ENCODE data around the gene TTC21B.

GRCh38 chr2:165897074-165897473 lies 56.5 kb downstream of the TTC21B start:
- TF ChIP-seq CTCF (IDR thresholded peaks at IDR 0.05; ENCODE audit: low read length) (no peak), EZH2 (IDR thresholded peaks at IDR 0.05; ENCODE audit: borderline replicate concordance, low read length) (no peak)
